Muscle layer of colon (tissue), 2 donors: ENCODE results near the gene USP15.
A peak's percentile ranks its signal among the peaks of the same experiment; 100 is the strongest.

ENCODE experiments used
- H3K27ac ChIP-seq: one replicate; pipeline ENCODE4 v1.7.0; 2013; ENCODE audit warnings: low read depth, mild to moderate bottlenecking, low read length, moderate library complexity
- H3K27me3 ChIP-seq, 2 donors: one replicate each; pipeline ENCODE4 v1.7.0; 2013; ENCODE audit warnings: low read length in 2 of 2, mild to moderate bottlenecking in 2 of 2; ENCODE audit not compliant: insufficient read depth in 2 of 2, control insufficient read depth in 1 of 2
- H3K36me3 ChIP-seq: one replicate; pipeline ENCODE4 v1.7.0; 2013; ENCODE audit warnings: mild to moderate bottlenecking, low read length; ENCODE audit not compliant: insufficient read depth
- H3K4me1 ChIP-seq: one replicate; pipeline ENCODE4 v1.7.0; 2013; ENCODE audit warnings: mild to moderate bottlenecking, low read length; ENCODE audit not compliant: insufficient read depth
- H3K4me3 ChIP-seq, 2 donors: one replicate each; pipeline ENCODE4 v1.7.0; 2013; ENCODE audit warnings: low read length in 2 of 2, low read depth in 1 of 2, mild to moderate bottlenecking in 1 of 2, moderate library complexity in 1 of 2
- H3K9ac ChIP-seq: one replicate; pipeline ENCODE4 v1.7.0; 2013; ENCODE audit warnings: low read length
- H3K9me3 ChIP-seq: one replicate; pipeline ENCODE4 v1.7.0; 2013; ENCODE audit warnings: mild to moderate bottlenecking, low read length
- donor health status: abdominal sarcoma.
- donor health status: Adenocarcinoma of cecum.

The USP15 gene

GRCh38 chr12:62258941-62259630 is 1.1 kb upstream of the USP15 start:
- H3K9ac ChIP-seq, result peak overlapping the region; percentile 97
- H3K4me1 ChIP-seq, result peaks cover 33% of the 10 kb centered on the region
- peak overlapping the region; percentile 94 to 96 for H3K4me3 ChIP-seq
- no peaks in the 10 kb centered on the region for H3K27me3 ChIP-seq
- peak overlapping the region; percentile 95 for H3K27ac ChIP-seq
- no peaks in the 10 kb centered on the region for H3K9me3 ChIP-seq
- H3K36me3 ChIP-seq, result no peaks in the 10 kb centered on the region

GRCh38 chr12:62259631-62259992 is 592 bp upstream of the USP15 start:
- H3K27ac ChIP-seq, result peak overlapping the region; percentile 95
- H3K9ac ChIP-seq, result peak overlapping the region; percentile 97
- peak overlapping the region; percentile 94 to 96 for H3K4me3 ChIP-seq
- no peaks in the 10 kb centered on the region for H3K36me3 ChIP-seq
- peaks cover 33% of the 10 kb centered on the region for H3K4me1 ChIP-seq
- H3K27me3 ChIP-seq, result no peaks in the 10 kb centered on the region
- H3K9me3 ChIP-seq, result no peaks in the 10 kb centered on the region

GRCh38 chr12:62260733-62261683 is 804 bp downstream of the USP15 start:
- no peaks in the 10 kb centered on the region for H3K27me3 ChIP-seq
- no peaks in the 10 kb centered on the region for H3K9me3 ChIP-seq
- peak overlapping the region; percentile 97 for H3K9ac ChIP-seq
- H3K27ac ChIP-seq, result peak overlapping the region; percentile 95
- H3K4me1 ChIP-seq, result peaks cover 39% of the 10 kb centered on the region
- H3K4me3 ChIP-seq, result peak overlapping the region; percentile 94 to 96
- H3K36me3 ChIP-seq, result no peaks in the 10 kb centered on the region

- Histone ChIP-seq H3K27ac (no peak overlapping the region), H3K9ac (no peak overlapping the region), H3K27me3 (no peaks in the 10 kb centered on the region), H3K9me3 (no peaks in the 10 kb centered on the region), H3K4me3 (no peak overlapping the region), H3K36me3 (no peaks in the 10 kb centered on the region), H3K4me1 (peaks cover 39% of the 10 kb centered on the region)
Observed at GRCh38 chr12:62261876-62262517, 1.8 kb downstream of the USP15 start.

GRCh38 chr12:62263232-62263631 is 3.0 kb downstream of the USP15 start:
- H3K4me1 ChIP-seq, result peaks cover 39% of the 10 kb centered on the region
- no peak overlapping the region for H3K9ac ChIP-seq
- H3K9me3 ChIP-seq, result no peaks in the 10 kb centered on the region
- H3K4me3 ChIP-seq, result no peak overlapping the region
- no peaks in the 10 kb centered on the region for H3K36me3 ChIP-seq
- no peaks in the 10 kb centered on the region for H3K27me3 ChIP-seq
- H3K27ac ChIP-seq, result no peak overlapping the region

GRCh38 chr12:62263966-62264365 is 3.8 kb downstream of the USP15 start:
- Histone ChIP-seq H3K9me3 (no peaks in the 10 kb centered on the region), H3K9ac (no peak overlapping the region), H3K27ac (no peak overlapping the region), H3K4me3 (no peak overlapping the region), H3K27me3 (no peaks in the 10 kb centered on the region), H3K4me1 (peaks cover 41% of the 10 kb centered on the region), H3K36me3 (no peaks in the 10 kb centered on the region)

- no peak overlapping the region for H3K27ac ChIP-seq
- H3K9ac ChIP-seq, result no peak overlapping the region
- H3K9me3 ChIP-seq, result no peaks in the 10 kb centered on the region
- H3K4me3 ChIP-seq, result no peak overlapping the region
- no peaks in the 10 kb centered on the region for H3K27me3 ChIP-seq
- H3K4me1 ChIP-seq, result peaks cover 42% of the 10 kb centered on the region
- no peaks in the 10 kb centered on the region for H3K36me3 ChIP-seq
Observed at GRCh38 chr12:62264706-62265105, 4.5 kb downstream of the USP15 start.

GRCh38 chr12:62265511-62265910 is 5.3 kb downstream of the USP15 start:
- no peak overlapping the region for H3K9ac ChIP-seq
- H3K4me1 ChIP-seq, result peaks cover 45% of the 10 kb centered on the region
- H3K4me3 ChIP-seq, result no peak overlapping the region
- H3K27me3 ChIP-seq, result no peaks in the 10 kb centered on the region
- H3K36me3 ChIP-seq, result no peaks in the 10 kb centered on the region
- H3K9me3 ChIP-seq, result no peaks in the 10 kb centered on the region
- H3K27ac ChIP-seq, result no peak overlapping the region

- Histone ChIP-seq H3K27ac (no peak overlapping the region), H3K36me3 (no peaks in the 10 kb centered on the region), H3K4me1 (peaks cover 49% of the 10 kb centered on the region), H3K9me3 (no peaks in the 10 kb centered on the region), H3K9ac (no peak overlapping the region), H3K27me3 (no peaks in the 10 kb centered on the region), H3K4me3 (no peak overlapping the region)
Observed at GRCh38 chr12:62267026-62267425, 6.8 kb downstream of the USP15 start.

- Histone ChIP-seq H3K4me1 (peaks cover 48% of the 10 kb centered on the region), H3K36me3 (no peaks in the 10 kb centered on the region), H3K9me3 (no peaks in the 10 kb centered on the region), H3K27me3 (no peaks in the 10 kb centered on the region), H3K27ac (no peak overlapping the region), H3K9ac (no peak overlapping the region), H3K4me3 (no peak overlapping the region)
Observed at GRCh38 chr12:62267480-62267879, 7.3 kb downstream of the USP15 start.

GRCh38 chr12:62268956-62269355 is 8.8 kb downstream of the USP15 start:
- no peak overlapping the region for H3K27ac ChIP-seq
- no peaks in the 10 kb centered on the region for H3K9me3 ChIP-seq
- H3K36me3 ChIP-seq, result no peaks in the 10 kb centered on the region
- no peaks in the 10 kb centered on the region for H3K27me3 ChIP-seq
- no peak overlapping the region for H3K4me3 ChIP-seq
- H3K9ac ChIP-seq, result no peak overlapping the region
- H3K4me1 ChIP-seq, result peaks cover 49% of the 10 kb centered on the region
